ENCODE data around the gene POU2AF1.

Gene POU2AF1

GRCh38 chr11:111349191-111349695 lies 29.8 kb downstream of the POU2AF1 start:
- H3K4me3 ChIP-seq (ENCODE audit: low read depth in 1 of 5, low read length in 5 of 5): no peak overlapping the region
- H3K4me1 ChIP-seq (ENCODE audit: control insufficient read depth in 5 of 5, insufficient read depth in 5 of 5, low read length in 5 of 5): peaks cover 0 to 11% (median under 1%) of the 10 kb centered on the region in 5 donors
- H3K9ac ChIP-seq (ENCODE audit: low read length in 5 of 5): no peak overlapping the region
- no peaks in the 10 kb centered on the region for H3K27me3 ChIP-seq (ENCODE audit: control insufficient read depth in 5 of 5, insufficient read depth in 4 of 5, low read length in 5 of 5)
- H3K9me3 ChIP-seq (ENCODE audit: control insufficient read depth in 5 of 5, low read length in 5 of 5): no peaks in the 10 kb centered on the region
- no peak overlapping the region for H3K27ac ChIP-seq (ENCODE audit: low read depth, low read length)
- H3K36me3 ChIP-seq (ENCODE audit: control insufficient read depth in 5 of 5, insufficient read depth in 5 of 5, low read length in 5 of 5): no peaks in the 10 kb centered on the region

DNA sequence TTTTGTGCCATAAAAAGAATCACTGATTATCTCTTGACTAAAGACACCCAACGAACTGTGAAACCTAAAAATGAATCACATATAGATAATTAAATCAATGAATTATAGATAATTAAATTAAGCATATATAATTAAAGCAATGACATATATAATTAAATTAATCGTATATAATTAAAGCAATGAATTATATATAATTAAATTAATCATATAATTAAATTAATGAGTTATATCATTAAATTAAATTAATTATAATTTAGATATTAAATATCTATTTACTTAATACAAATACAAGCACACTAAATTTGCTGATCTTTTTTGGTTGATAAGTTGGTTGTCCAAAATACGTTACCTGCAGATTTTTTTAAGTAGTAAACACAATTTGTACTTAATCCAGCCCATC lies 30.9 kb downstream of the POU2AF1 start:
- Histone ChIP-seq H3K27me3 (ENCODE audit: control insufficient read depth in 5 of 5, insufficient read depth in 4 of 5, low read length in 5 of 5) (no peaks in the 10 kb centered on the region), H3K27ac (ENCODE audit: low read depth, low read length) (no peak overlapping the region), H3K36me3 (ENCODE audit: control insufficient read depth in 5 of 5, insufficient read depth in 5 of 5, low read length in 5 of 5) (no peaks in the 10 kb centered on the region), H3K9me3 (ENCODE audit: control insufficient read depth in 5 of 5, low read length in 5 of 5) (no peaks in the 10 kb centered on the region), H3K4me1 (ENCODE audit: control insufficient read depth in 5 of 5, insufficient read depth in 5 of 5, low read length in 5 of 5) (peaks cover 0 to 17% (median 3%) of the 10 kb centered on the region in 5 donors), H3K9ac (ENCODE audit: low read length in 5 of 5) (no peak overlapping the region), H3K4me3 (ENCODE audit: low read depth in 1 of 5, low read length in 5 of 5) (no peak overlapping the region)

GRCh38 chr11:111347723-111348115 lies 31.4 kb downstream of the POU2AF1 start:
- Histone ChIP-seq H3K9me3 (ENCODE audit: control insufficient read depth in 5 of 5, low read length in 5 of 5) (no peaks in the 10 kb centered on the region), H3K4me1 (ENCODE audit: control insufficient read depth in 5 of 5, insufficient read depth in 5 of 5, low read length in 5 of 5) (peaks cover 0 to 17% (median 3%) of the 10 kb centered on the region in 5 donors), H3K36me3 (ENCODE audit: control insufficient read depth in 5 of 5, insufficient read depth in 5 of 5, low read length in 5 of 5) (no peaks in the 10 kb centered on the region), H3K9ac (ENCODE audit: low read length in 5 of 5) (no peak overlapping the region), H3K27ac (ENCODE audit: low read depth, low read length) (no peak overlapping the region), H3K4me3 (ENCODE audit: low read depth in 1 of 5, low read length in 5 of 5) (no peak overlapping the region), H3K27me3 (ENCODE audit: control insufficient read depth in 5 of 5, insufficient read depth in 4 of 5, low read length in 5 of 5) (no peaks in the 10 kb centered on the region)

- Histone ChIP-seq H3K4me3 (ENCODE audit: low read depth in 1 of 5, low read length in 5 of 5) (no peak overlapping the region), H3K9me3 (ENCODE audit: control insufficient read depth in 5 of 5, low read length in 5 of 5) (no peaks in the 10 kb centered on the region), H3K27ac (ENCODE audit: low read depth, low read length) (no peak overlapping the region), H3K27me3 (ENCODE audit: control insufficient read depth in 5 of 5, insufficient read depth in 4 of 5, low read length in 5 of 5) (no peaks in the 10 kb centered on the region), H3K9ac (ENCODE audit: low read length in 5 of 5) (no peak overlapping the region), H3K4me1 (ENCODE audit: control insufficient read depth in 5 of 5, insufficient read depth in 5 of 5, low read length in 5 of 5) (peaks cover 0 to 17% (median 3%) of the 10 kb centered on the region in 5 donors), H3K36me3 (ENCODE audit: control insufficient read depth in 5 of 5, insufficient read depth in 5 of 5, low read length in 5 of 5) (no peaks in the 10 kb centered on the region)
These were observed 31.9 kb downstream of the POU2AF1 start for GRCh38 chr11:111347002-111347722.

DNA sequence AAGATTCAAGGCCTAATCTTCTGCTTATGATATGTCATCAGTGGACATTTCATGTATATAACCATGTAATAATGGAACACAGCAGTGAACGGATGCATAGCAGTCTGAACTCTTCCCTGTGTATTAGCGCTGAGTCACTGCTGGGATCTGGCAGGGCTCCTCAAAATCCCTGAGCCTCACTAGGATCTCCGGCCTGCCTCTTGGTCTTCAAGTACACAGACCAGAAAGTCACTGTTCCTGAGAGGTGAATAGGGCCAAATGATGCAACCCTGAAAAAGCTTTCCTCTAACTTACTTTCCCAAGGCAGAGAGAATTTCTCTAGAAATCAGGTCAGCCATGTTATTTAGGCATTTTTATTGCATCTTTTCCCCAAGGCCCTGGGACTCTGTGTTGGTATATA lies 35.0 kb downstream of the POU2AF1 start:
- Histone ChIP-seq H3K27me3 (ENCODE audit: control insufficient read depth in 5 of 5, insufficient read depth in 4 of 5, low read length in 5 of 5) (no peaks in the 10 kb centered on the region), H3K36me3 (ENCODE audit: control insufficient read depth in 5 of 5, insufficient read depth in 5 of 5, low read length in 5 of 5) (no peaks in the 10 kb centered on the region), H3K4me3 (ENCODE audit: low read depth in 1 of 5, low read length in 5 of 5) (no peak overlapping the region), H3K9me3 (ENCODE audit: control insufficient read depth in 5 of 5, low read length in 5 of 5) (peaks cover 0 to 3% (median 0%) of the 10 kb centered on the region in 5 donors), H3K4me1 (ENCODE audit: control insufficient read depth in 5 of 5, insufficient read depth in 5 of 5, low read length in 5 of 5) (peaks cover 0 to 17% (median 3%) of the 10 kb centered on the region in 5 donors), H3K27ac (ENCODE audit: low read depth, low read length) (peak overlapping the region; percentile 6), H3K9ac (ENCODE audit: low read length in 5 of 5) (no peak overlapping the region)

GRCh38 chr11:111342329-111342728 lies 36.7 kb downstream of the POU2AF1 start:
- Histone ChIP-seq H3K4me1 (ENCODE audit: control insufficient read depth in 5 of 5, insufficient read depth in 5 of 5, low read length in 5 of 5) (peaks cover 0 to 15% (median 3%) of the 10 kb centered on the region in 5 donors), H3K27me3 (ENCODE audit: control insufficient read depth in 5 of 5, insufficient read depth in 4 of 5, low read length in 5 of 5) (no peaks in the 10 kb centered on the region), H3K36me3 (ENCODE audit: control insufficient read depth in 5 of 5, insufficient read depth in 5 of 5, low read length in 5 of 5) (no peaks in the 10 kb centered on the region), H3K27ac (ENCODE audit: low read depth, low read length) (no peak overlapping the region), H3K9ac (ENCODE audit: low read length in 5 of 5) (no peak overlapping the region), H3K9me3 (ENCODE audit: control insufficient read depth in 5 of 5, low read length in 5 of 5) (peaks cover 0 to 3% (median 0%) of the 10 kb centered on the region in 5 donors), H3K4me3 (ENCODE audit: low read depth in 1 of 5, low read length in 5 of 5) (no peak overlapping the region)

DNA sequence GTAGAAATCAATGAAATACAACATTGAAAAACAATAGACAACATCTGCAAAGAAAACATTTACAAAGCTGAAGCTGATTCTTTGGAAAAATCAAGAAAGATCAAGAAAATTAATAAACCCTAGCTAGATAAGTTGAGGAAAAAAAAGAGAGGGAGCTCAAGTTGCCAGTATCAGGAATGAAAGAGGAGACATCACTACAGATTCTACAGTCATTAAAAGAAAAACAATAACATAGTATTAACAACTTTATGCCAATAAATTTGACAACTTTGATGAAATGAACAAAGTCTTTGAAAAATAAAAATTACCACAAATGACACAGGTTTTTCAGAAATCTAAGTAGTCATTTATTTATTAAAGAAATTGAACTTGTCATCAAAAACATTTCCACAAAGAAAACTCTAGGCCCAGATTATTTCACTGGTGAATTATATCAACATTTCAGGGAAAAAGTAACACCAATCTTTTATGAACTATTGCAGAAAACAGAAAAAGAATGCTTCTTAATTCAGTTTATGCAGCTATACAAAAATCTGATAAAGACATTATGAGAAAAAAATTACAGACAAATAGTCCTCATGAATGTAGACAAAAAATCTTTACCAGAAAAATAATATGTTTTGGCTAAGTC lies 39.2 kb downstream of the POU2AF1 start:
- Histone ChIP-seq H3K27ac (ENCODE audit: low read depth, low read length) (no peak overlapping the region), H3K27me3 (ENCODE audit: control insufficient read depth in 5 of 5, insufficient read depth in 4 of 5, low read length in 5 of 5) (no peaks in the 10 kb centered on the region), H3K4me1 (ENCODE audit: control insufficient read depth in 5 of 5, insufficient read depth in 5 of 5, low read length in 5 of 5) (peaks cover 0 to 29% (median 18%) of the 10 kb centered on the region in 5 donors), H3K9me3 (ENCODE audit: control insufficient read depth in 5 of 5, low read length in 5 of 5) (peaks cover 0 to 3% (median 0%) of the 10 kb centered on the region in 5 donors), H3K9ac (ENCODE audit: low read length in 5 of 5) (no peak overlapping the region), H3K36me3 (ENCODE audit: control insufficient read depth in 5 of 5, insufficient read depth in 5 of 5, low read length in 5 of 5) (no peaks in the 10 kb centered on the region), H3K4me3 (ENCODE audit: low read depth in 1 of 5, low read length in 5 of 5) (no peak overlapping the region)

- Histone ChIP-seq H3K9ac (ENCODE audit: low read length in 5 of 5) (no peak overlapping the region), H3K4me3 (ENCODE audit: low read depth in 1 of 5, low read length in 5 of 5) (no peak overlapping the region), H3K9me3 (ENCODE audit: control insufficient read depth in 5 of 5, low read length in 5 of 5) (peaks cover 0 to 3% (median 0%) of the 10 kb centered on the region in 5 donors), H3K4me1 (ENCODE audit: control insufficient read depth in 5 of 5, insufficient read depth in 5 of 5, low read length in 5 of 5) (peaks cover 0 to 31% (median 18%) of the 10 kb centered on the region in 5 donors), H3K36me3 (ENCODE audit: control insufficient read depth in 5 of 5, insufficient read depth in 5 of 5, low read length in 5 of 5) (no peaks in the 10 kb centered on the region), H3K27ac (ENCODE audit: low read depth, low read length) (no peak overlapping the region), H3K27me3 (ENCODE audit: control insufficient read depth in 5 of 5, insufficient read depth in 4 of 5, low read length in 5 of 5) (no peaks in the 10 kb centered on the region)
These were observed 42.4 kb downstream of the POU2AF1 start for GRCh38 chr11:111336582-111337256.

- Histone ChIP-seq H3K9ac (ENCODE audit: low read length in 5 of 5) (no peak overlapping the region), H3K4me1 (ENCODE audit: control insufficient read depth in 5 of 5, insufficient read depth in 5 of 5, low read length in 5 of 5) (peaks cover 0 to 37% (median 19%) of the 10 kb centered on the region in 5 donors), H3K4me3 (ENCODE audit: low read depth in 1 of 5, low read length in 5 of 5) (no peak overlapping the region), H3K36me3 (ENCODE audit: control insufficient read depth in 5 of 5, insufficient read depth in 5 of 5, low read length in 5 of 5) (no peaks in the 10 kb centered on the region), H3K27me3 (ENCODE audit: control insufficient read depth in 5 of 5, insufficient read depth in 4 of 5, low read length in 5 of 5) (no peaks in the 10 kb centered on the region), H3K9me3 (ENCODE audit: control insufficient read depth in 5 of 5, low read length in 5 of 5) (peaks cover 0 to 3% (median 0%) of the 10 kb centered on the region in 5 donors), H3K27ac (ENCODE audit: low read depth, low read length) (no peak overlapping the region)
These were observed 43.0 kb downstream of the POU2AF1 start for GRCh38 chr11:111336062-111336461.

- Histone ChIP-seq H3K4me1 (ENCODE audit: control insufficient read depth in 5 of 5, insufficient read depth in 5 of 5, low read length in 5 of 5) (peaks cover 0 to 41% (median 21%) of the 10 kb centered on the region in 5 donors), H3K27ac (ENCODE audit: low read depth, low read length) (no peak overlapping the region), H3K9ac (ENCODE audit: low read length in 5 of 5) (no peak overlapping the region), H3K4me3 (ENCODE audit: low read depth in 1 of 5, low read length in 5 of 5) (no peak overlapping the region), H3K36me3 (ENCODE audit: control insufficient read depth in 5 of 5, insufficient read depth in 5 of 5, low read length in 5 of 5) (no peaks in the 10 kb centered on the region), H3K27me3 (ENCODE audit: control insufficient read depth in 5 of 5, insufficient read depth in 4 of 5, low read length in 5 of 5) (no peaks in the 10 kb centered on the region), H3K9me3 (ENCODE audit: control insufficient read depth in 5 of 5, low read length in 5 of 5) (peaks cover 0 to 3% (median 0%) of the 10 kb centered on the region in 5 donors)
These were observed 43.5 kb downstream of the POU2AF1 start for GRCh38 chr11:111335549-111335948.
